ENCODE results near the gene GRK4.
A peak's percentile ranks its signal among the peaks of the same experiment; 100 is the strongest.
"Not testable (repeated sequence)": the region's sequence is repeated elsewhere in the genome, so short reads cannot be mapped to it uniquely, and the experiment has no call there.

GRK4 gene

GRCh38 chr4:3046162-3046561, 82.8 kb downstream of the GRK4 start:
- DNase-seq (ENCODE audit: low spot score) (no peak), ATAC-seq (ENCODE audit: low read depth) (no peak)
- no peak overlapping the region for H3K4me3 ChIP-seq (ENCODE audit: severe bottlenecking)
- no peak overlapping the region for H3K27ac ChIP-seq (ENCODE audit: poor library complexity, severe bottlenecking)
- H3K4me1 ChIP-seq (ENCODE audit: insufficient read depth, poor library complexity, severe bottlenecking): no peaks in the 10 kb centered on the region
- no peaks in the 10 kb centered on the region for H3K27me3 ChIP-seq (ENCODE audit: insufficient read depth, poor library complexity, severe bottlenecking)
- H3K36me3 ChIP-seq (ENCODE audit: low read depth): no peaks in the 10 kb centered on the region
- H3K9me3 ChIP-seq (ENCODE audit: severe bottlenecking): no peaks in the 10 kb centered on the region
- no peak for TF ChIP-seq CTCF (IDR thresholded peaks at IDR 0.05; ENCODE audit: poor library complexity, severe bottlenecking)

GRCh38 chr4:3046623-3047022, 83.3 kb downstream of the GRK4 start:
- Histone ChIP-seq H3K4me3 (ENCODE audit: severe bottlenecking) (no peak overlapping the region), H3K27ac (ENCODE audit: poor library complexity, severe bottlenecking) (no peak overlapping the region), H3K36me3 (ENCODE audit: low read depth) (no peaks in the 10 kb centered on the region), H3K4me1 (ENCODE audit: insufficient read depth, poor library complexity, severe bottlenecking) (no peaks in the 10 kb centered on the region), H3K27me3 (ENCODE audit: insufficient read depth, poor library complexity, severe bottlenecking) (no peaks in the 10 kb centered on the region), H3K9me3 (ENCODE audit: severe bottlenecking) (no peaks in the 10 kb centered on the region)
- no peak for TF ChIP-seq CTCF (IDR thresholded peaks at IDR 0.05; ENCODE audit: poor library complexity, severe bottlenecking)
- no peak for DNase-seq (ENCODE audit: low spot score)
- no peak for ATAC-seq (ENCODE audit: low read depth)

GRCh38 chr4:3047464-3048286, 84.3 kb downstream of the GRK4 start:
- DNase-seq (ENCODE audit: low spot score): no peak
- no peak overlapping the region for H3K4me3 ChIP-seq (ENCODE audit: severe bottlenecking)
- peak; percentile 66 for ATAC-seq (ENCODE audit: low read depth)
- no peaks in the 10 kb centered on the region for H3K36me3 ChIP-seq (ENCODE audit: low read depth)
- TF ChIP-seq CTCF (IDR thresholded peaks at IDR 0.05; ENCODE audit: poor library complexity, severe bottlenecking): peak; percentile 81
- no peak overlapping the region for H3K27ac ChIP-seq (ENCODE audit: poor library complexity, severe bottlenecking)
- H3K4me1 ChIP-seq (ENCODE audit: insufficient read depth, poor library complexity, severe bottlenecking): no peaks in the 10 kb centered on the region
- no peaks in the 10 kb centered on the region for H3K27me3 ChIP-seq (ENCODE audit: insufficient read depth, poor library complexity, severe bottlenecking)
- H3K9me3 ChIP-seq (ENCODE audit: severe bottlenecking): no peaks in the 10 kb centered on the region

GRCh38 chr4:3051141-3051897, 87.9 kb downstream of the GRK4 start:
- H3K9me3 ChIP-seq (ENCODE audit: severe bottlenecking); H3K4me1 ChIP-seq (ENCODE audit: insufficient read depth, poor library complexity, severe bottlenecking); DNase-seq (ENCODE audit: low spot score); ATAC-seq (ENCODE audit: low read depth); H3K36me3 ChIP-seq (ENCODE audit: low read depth); H3K27ac ChIP-seq (ENCODE audit: poor library complexity, severe bottlenecking); H3K27me3 ChIP-seq (ENCODE audit: insufficient read depth, poor library complexity, severe bottlenecking); H3K4me3 ChIP-seq (ENCODE audit: severe bottlenecking): not testable (repeated sequence)

- Histone ChIP-seq H3K27me3 (ENCODE audit: insufficient read depth, poor library complexity, severe bottlenecking) (no peaks in the 10 kb centered on the region), H3K36me3 (ENCODE audit: low read depth) (no peaks in the 10 kb centered on the region), H3K4me1 (ENCODE audit: insufficient read depth, poor library complexity, severe bottlenecking) (no peaks in the 10 kb centered on the region), H3K9me3 (ENCODE audit: severe bottlenecking) (no peaks in the 10 kb centered on the region), H3K27ac (ENCODE audit: poor library complexity, severe bottlenecking) (no peak overlapping the region), H3K4me3 (ENCODE audit: severe bottlenecking) (no peak overlapping the region)
- ATAC-seq (ENCODE audit: low read depth) (no peak), DNase-seq (ENCODE audit: low spot score) (no peak)
- no peak for TF ChIP-seq CTCF (IDR thresholded peaks at IDR 0.05; ENCODE audit: poor library complexity, severe bottlenecking)
Observed at GRCh38 chr4:3054169-3054759, 90.9 kb downstream of the GRK4 start.
